ENCODE measurements around the gene DYRK2.

- TF ChIP-seq CTCF (IDR thresholded peaks at IDR 0.05), result no peak
- no peak for TF ChIP-seq EP300 (IDR thresholded peaks at IDR 0.05)
- no peak for TF ChIP-seq POLR2AphosphoS5 (IDR thresholded peaks at IDR 0.05)
- no peak for TF ChIP-seq POLR2A (IDR thresholded peaks at IDR 0.05)
Measured at GRCh38 chr12:67617629-67618028, 30.9 kb upstream of the DYRK2 start.
